HUES64 (cell line): ENCODE data around the gene ACOT6. TPM values are rescaled to one million over a fixed set of nuclear protein-coding genes. Genes with fewer than 3 reads are reported as not detected.
"Not testable (repeated sequence)": the region's sequence is repeated elsewhere in the genome, so short reads cannot be mapped to it uniquely, and the experiment has no call there.

ENCODE experiments used
- H3K27ac ChIP-seq: 2 replicates; pipeline ENCODE4 v1.7.0; 2013; ENCODE audit warnings: low read depth, low read length, inconsistent platforms
- H3K27me3 ChIP-seq: 2 replicates; pipeline ENCODE4 v1.6.1; 2013; ENCODE audit warnings: mild to moderate bottlenecking, low read length; ENCODE audit not compliant: insufficient read depth
- H3K36me3 ChIP-seq: 2 replicates; pipeline ENCODE4 v1.6.1; 2013; ENCODE audit warnings: mild to moderate bottlenecking, low read length; ENCODE audit not compliant: insufficient read depth
- H3K4me1 ChIP-seq: 2 replicates; pipeline ENCODE4 v1.6.1; 2013; ENCODE audit warnings: mild to moderate bottlenecking, low read length, moderate library complexity; ENCODE audit not compliant: insufficient read depth
- H3K4me3 ChIP-seq: 2 replicates; pipeline ENCODE4 v1.5.1; 2013; ENCODE audit warnings: mild to moderate bottlenecking, low read length, moderate library complexity
- H3K9ac ChIP-seq: 2 replicates; pipeline ENCODE4 v1.6.1; 2013; ENCODE audit warnings: mild to moderate bottlenecking, low read depth, low read length
- H3K9me3 ChIP-seq: 2 replicates; pipeline ENCODE4 v1.6.1; 2013; ENCODE audit warnings: low read depth, low read length; ENCODE audit not compliant: insufficient read depth
- WGBS: fragments of 150-250, 120-280 bp; methylation state at CpG from one replicate; pipeline ENCODE4 v1.1.7; 2013; ENCODE audit warnings: missing lambda C conversion rate; 5-methylcytosine and 5-hydroxymethylcytosine counted together
- polyA plus RNA-seq, 2 experiments: library from polyadenylated mRNA; stranded (reverse); fragments of 50-300 nt; gene quantifications; one replicate each; pipeline ENCODE4 v1.2.3, GENCODE V29; 2013

Gene ACOT6
- not detected for polyA plus RNA-seq (2013, experiment 1 of 2)
- not detected for polyA plus RNA-seq (2013, experiment 2 of 2)

GRCh38 chr14:73612339-73613045, at the start of gene ACOT6:
TSS of gene ACOT6 (plus strand) at chr14:73612517. CDS start at chr14:73612572, 55 bp downstream.
- Histone ChIP-seq H3K27me3 (peaks cover 49% of the 10 kb centered on the region), H3K27ac (no peak within 1 kb of the TSS), H3K4me1 (0 out of 2 replicates have a peak, but pooled peaks cover 7% of the 10 kb centered on the region), H3K36me3 (no peaks in the 10 kb centered on the region), H3K9ac (peak within 1 kb of the TSS; percentile 76), H3K9me3 (no peaks in the 10 kb centered on the region), H3K4me3 (peak within 1 kb of the TSS; percentile 75)
- under 1% methylated on average over 84 of the region's 84 CpGs for WGBS

GRCh38 chr14:73562696-73563095, 49.6 kb upstream of the ACOT6 start:
- not testable (repeated sequence) for H3K27ac ChIP-seq, H3K4me3 ChIP-seq, H3K27me3 ChIP-seq, H3K9ac ChIP-seq, H3K36me3 ChIP-seq, H3K4me1 ChIP-seq, H3K9me3 ChIP-seq
- WGBS, result 96% methylated on average over 6 of the region's 6 CpGs

- H3K36me3 ChIP-seq, H3K4me1 ChIP-seq, H3K9ac ChIP-seq, H3K27ac ChIP-seq, H3K9me3 ChIP-seq, H3K4me3 ChIP-seq: not testable (repeated sequence)
- H3K27me3 ChIP-seq, result peaks cover 22% of the 10 kb centered on the region
- 95% methylated on average over 18 of the region's 18 CpGs for WGBS
Measured at GRCh38 chr14:73566431-73566830, 45.9 kb upstream of the ACOT6 start.

- not testable (repeated sequence) for H3K4me1 ChIP-seq, H3K4me3 ChIP-seq, H3K27ac ChIP-seq, H3K9me3 ChIP-seq, H3K9ac ChIP-seq, H3K36me3 ChIP-seq
- peaks cover 22% of the 10 kb centered on the region for H3K27me3 ChIP-seq
- WGBS, result 93% methylated on average over 6 of the region's 6 CpGs
Measured at GRCh38 chr14:73566935-73567334, 45.4 kb upstream of the ACOT6 start.

- peaks cover 5% of the 10 kb centered on the region; the same call in 1 of the 2 replicates for H3K4me1 ChIP-seq
- peaks cover 1% of the 10 kb centered on the region; the same call in 1 of the 2 replicates for H3K9me3 ChIP-seq
- no peaks in the 10 kb centered on the region for H3K36me3 ChIP-seq
- H3K9ac ChIP-seq, result no peak overlapping the region
- no peak overlapping the region for H3K4me3 ChIP-seq
- H3K27me3 ChIP-seq, result peaks cover 22% of the 10 kb centered on the region
- H3K27ac ChIP-seq, result no peak overlapping the region
- WGBS, result 95% methylated on average over 7 of the region's 7 CpGs
Measured at GRCh38 chr14:73567358-73567757, 45.0 kb upstream of the ACOT6 start.

- H3K27ac ChIP-seq, result no peak overlapping the region
Measured at GRCh38 chr14:73567951-73568885, 44.1 kb upstream of the ACOT6 start.

GRCh38 chr14:73568886-73569184, 43.5 kb upstream of the ACOT6 start:
- peak overlapping the region; percentile 49 for H3K4me3 ChIP-seq
- H3K36me3 ChIP-seq, H3K27ac ChIP-seq, H3K9me3 ChIP-seq, H3K4me1 ChIP-seq: not testable (repeated sequence)
- 26% methylated on average over 4 of the region's 4 CpGs for WGBS
- peak overlapping the region; percentile 84 for H3K9ac ChIP-seq
- H3K27me3 ChIP-seq, result peaks cover 22% of the 10 kb centered on the region

More at GRCh38 chr14:73567951-73568885, 44.1 kb upstream of the ACOT6 start:
- no peaks in the 10 kb centered on the region for H3K36me3 ChIP-seq
- H3K9ac ChIP-seq, result peak overlapping the region; percentile 84; the same call in 1 of the 2 replicates
- no peaks in the 10 kb centered on the region for H3K9me3 ChIP-seq
- H3K27me3 ChIP-seq, result peaks cover 22% of the 10 kb centered on the region
- peak overlapping the region; percentile 49 for H3K4me3 ChIP-seq
- peaks cover 5% of the 10 kb centered on the region; the same call in 1 of the 2 replicates for H3K4me1 ChIP-seq
- 89% methylated on average over 15 of the region's 16 CpGs for WGBS

- H3K27ac ChIP-seq, result peak within 1 kb of the TSS; percentile 4; the same call in 1 of the 2 replicates
- H3K9me3 ChIP-seq, H3K4me1 ChIP-seq, H3K36me3 ChIP-seq: not testable (repeated sequence)
- peaks cover 22% of the 10 kb centered on the region for H3K27me3 ChIP-seq
- H3K4me3 ChIP-seq, result peak within 1 kb of the TSS; percentile 49
- peak within 1 kb of the TSS; percentile 84 for H3K9ac ChIP-seq
- WGBS, result 1% methylated on average over 83 of the region's 83 CpGs
Measured at GRCh38 chr14:73569185-73569958, 42.9 kb upstream of the ACOT6 start, which contains the start of gene ACOT2. TSS of gene ACOT2 (plus strand) at chr14:73569213. CDS start at chr14:73569241, 28 bp downstream.

- not testable (repeated sequence) for H3K9me3 ChIP-seq, H3K27ac ChIP-seq, H3K9ac ChIP-seq, H3K4me3 ChIP-seq, H3K36me3 ChIP-seq, H3K4me1 ChIP-seq
- H3K27me3 ChIP-seq, result peaks cover 22% of the 10 kb centered on the region
- WGBS, result 30% methylated on average over 7 of the region's 8 CpGs
Measured at GRCh38 chr14:73570913-73571312, 41.4 kb upstream of the ACOT6 start.

- H3K36me3 ChIP-seq, H3K4me1 ChIP-seq, H3K4me3 ChIP-seq, H3K27ac ChIP-seq, H3K9me3 ChIP-seq, H3K9ac ChIP-seq: not testable (repeated sequence)
- WGBS, result 96% methylated on average over 5 of the region's 5 CpGs
- peaks cover 13% of the 10 kb centered on the region for H3K27me3 ChIP-seq
Measured at GRCh38 chr14:73573034-73573433, 39.3 kb upstream of the ACOT6 start.
